Skeletal muscle cell (primary cell): Measurements from ENCODE around the gene MOCS3.
"Not testable (repeated sequence)": the region's sequence is repeated elsewhere in the genome, so short reads cannot be mapped to it uniquely, and the experiment has no call there.

ENCODE experiments used
- DNase-seq: peaks from one replicate; pipeline ENCODE4 v3.0.0-alpha.2; 2010; ENCODE audit warnings: low read depth
- H3K4me3 ChIP-seq: 2 replicates; pipeline ENCODE4 v1.5.1; 2011; ENCODE audit warnings: low read depth, mild to moderate bottlenecking, control low read depth, low read length, moderate library complexity

Gene MOCS3

DNA sequence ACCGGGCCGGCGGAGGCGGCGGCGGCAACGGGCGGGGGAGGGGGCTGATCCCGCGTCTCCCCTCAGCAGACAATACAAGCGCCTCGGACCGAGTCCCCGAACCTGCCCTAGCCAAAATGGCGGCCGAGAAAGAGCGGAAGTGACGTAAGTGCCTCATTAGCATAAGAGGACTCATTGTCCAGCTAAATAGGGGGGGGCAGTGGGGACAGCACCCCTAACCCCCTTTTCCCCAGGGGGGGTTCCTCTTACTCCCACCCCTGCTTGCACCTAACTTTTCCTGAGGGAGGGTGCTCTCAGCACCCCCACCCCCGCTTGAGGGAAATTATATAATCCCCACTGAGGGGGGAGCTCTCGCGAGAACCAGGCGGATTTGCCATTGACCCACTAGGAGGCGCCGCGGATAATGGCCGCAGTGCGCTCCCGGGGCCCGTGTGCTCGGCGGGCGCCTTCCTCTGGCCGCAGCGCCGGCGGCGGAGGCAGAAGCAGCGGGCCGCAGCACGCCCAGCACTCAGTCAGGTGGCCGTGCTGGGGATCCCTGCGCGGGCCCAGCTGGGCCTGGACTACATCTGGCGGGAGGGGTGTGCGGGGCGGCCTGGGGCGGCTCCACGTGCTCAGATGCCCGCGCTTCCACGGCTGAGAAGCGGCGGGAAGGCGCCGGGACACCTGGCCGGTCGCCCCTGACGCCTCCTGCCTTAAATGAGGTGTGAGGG, 27.2 kb upstream of the MOCS3 start, which contains the start of gene ADNP:
Gene ADNP, minus strand, starts transcription at position 132 of the 710 bp plus-strand sequence. CDS start 27,441 bp downstream, outside the sequence.
- peak within 1 kb of the TSS; percentile 84 for H3K4me3 ChIP-seq
- DNase-seq, result peak; percentile 90

DNA sequence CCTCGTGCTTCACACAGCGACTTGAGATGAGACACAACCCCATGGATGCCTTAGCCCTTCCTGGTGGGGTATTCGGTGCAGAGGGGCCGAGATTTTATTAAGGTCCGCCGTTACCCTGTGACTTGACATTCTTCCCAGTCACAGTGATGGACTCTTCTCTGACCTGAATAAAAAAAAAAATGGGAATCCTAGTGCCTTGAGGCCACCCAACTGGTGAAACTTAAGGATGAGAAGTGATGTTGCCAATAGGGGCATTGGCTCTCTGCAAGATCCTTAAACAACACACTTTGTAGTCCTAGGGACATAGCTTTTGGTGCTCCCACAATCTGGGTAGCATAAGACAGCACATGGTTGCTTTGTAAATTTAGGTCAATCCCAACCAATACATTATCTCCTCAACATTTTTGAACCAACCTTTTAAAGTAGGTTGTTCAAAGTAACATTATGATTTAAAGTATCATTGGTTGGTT, 26.6 kb upstream of the MOCS3 start:
- DNase-seq, result no peak
- peak overlapping the region; percentile 55 for H3K4me3 ChIP-seq

DNA sequence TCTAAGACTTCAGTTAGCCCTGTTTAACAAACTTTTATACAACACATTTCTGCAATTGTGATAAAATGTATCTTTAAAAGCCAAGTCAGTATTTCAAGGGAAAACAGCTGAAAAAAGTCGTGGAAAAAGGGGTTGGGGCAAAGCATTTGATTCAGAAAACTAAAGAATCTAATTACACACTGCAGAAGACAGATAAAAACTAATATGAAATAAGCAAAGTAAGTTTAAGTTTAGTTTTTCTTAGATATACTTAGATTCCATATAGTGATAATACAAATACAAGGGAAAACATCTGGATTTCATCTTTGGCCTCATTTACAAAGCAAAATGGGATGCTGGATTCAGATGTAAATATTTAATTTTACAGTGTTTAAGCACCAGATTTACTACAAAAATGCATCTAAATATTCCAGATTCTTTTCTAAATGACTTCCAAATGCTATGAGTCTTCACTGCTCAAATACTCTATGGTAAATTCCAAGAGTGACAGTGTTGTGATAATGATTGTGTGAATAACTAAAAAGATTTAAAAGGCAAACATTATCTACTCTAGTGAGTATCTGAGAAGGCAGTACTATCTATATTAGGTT, 25.8 kb upstream of the MOCS3 start:
- no peak overlapping the region for H3K4me3 ChIP-seq
- DNase-seq, result no peak

DNA sequence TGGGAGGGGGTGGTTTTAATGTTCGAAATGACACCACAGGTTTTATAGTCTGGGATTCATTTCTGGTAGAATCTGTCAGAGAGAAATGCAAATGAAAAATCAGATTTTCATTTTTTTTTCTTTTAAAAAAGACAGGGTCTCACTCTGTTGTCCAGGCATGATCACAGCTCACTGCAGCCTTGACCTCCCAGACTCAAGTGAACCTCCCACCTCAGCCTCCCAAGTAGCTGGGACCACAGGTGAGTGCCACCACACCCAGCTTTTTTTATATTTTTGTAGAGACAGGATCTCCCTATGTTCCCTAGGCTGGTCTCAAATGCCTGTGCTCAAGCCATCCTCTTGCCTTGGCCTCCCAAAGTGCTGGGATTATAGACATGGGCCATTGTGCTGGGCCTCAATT, 25.0 kb upstream of the MOCS3 start:
- no peak overlapping the region for H3K4me3 ChIP-seq
- no peak for DNase-seq

DNA sequence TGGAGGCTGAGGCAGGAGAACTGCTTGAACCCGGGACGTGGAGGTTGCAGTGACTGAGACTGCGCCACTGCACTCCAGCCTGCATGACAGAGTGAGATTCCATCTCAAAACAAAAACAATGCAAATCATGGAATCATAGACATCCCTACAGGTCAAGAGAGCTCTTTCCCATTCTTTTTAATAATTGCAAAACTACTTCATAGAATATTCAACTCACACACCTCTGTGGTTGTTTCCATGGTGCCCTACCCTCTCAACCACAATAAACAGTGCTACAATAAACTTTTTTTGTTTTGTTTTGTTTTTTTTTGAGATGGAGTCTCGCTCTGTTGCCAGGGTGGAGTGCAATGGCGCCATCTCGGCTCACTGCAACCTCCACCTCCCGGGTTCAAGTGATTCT, 15.5 kb upstream of the MOCS3 start:
- no peak overlapping the region for H3K4me3 ChIP-seq
- no peak for DNase-seq

DNA sequence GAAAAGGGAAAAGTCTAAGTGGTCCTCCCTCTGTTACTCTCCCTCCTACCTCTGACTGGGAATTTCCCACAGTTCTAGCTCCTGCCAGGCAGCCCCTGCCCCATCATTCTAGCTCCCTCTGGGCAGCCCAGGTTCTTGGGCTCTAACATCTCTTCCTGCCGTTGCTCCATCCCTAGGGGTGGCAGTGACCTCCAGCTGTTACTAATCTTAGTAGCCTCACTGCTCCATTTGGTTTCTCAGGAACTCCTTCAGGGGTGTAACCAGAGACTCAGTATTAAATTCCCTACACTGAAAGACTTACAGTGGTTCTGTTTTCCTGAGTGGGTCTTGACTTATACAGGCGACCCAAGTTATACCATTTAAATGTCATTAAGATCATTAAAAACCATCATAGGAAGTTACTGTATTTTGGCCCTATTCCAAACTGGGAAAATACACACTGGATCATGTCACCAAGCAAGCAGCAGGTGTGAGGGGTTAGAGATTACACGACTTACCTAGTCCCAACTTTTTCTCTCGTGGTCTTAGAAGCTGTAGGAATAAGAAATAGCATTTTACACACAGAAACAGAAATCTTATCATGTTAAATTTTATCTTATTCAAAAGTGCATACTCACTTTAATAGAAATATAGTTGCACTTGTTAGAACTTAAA, 10.4 kb upstream of the MOCS3 start:
- no peak for DNase-seq
- H3K4me3 ChIP-seq, result no peak overlapping the region

DNA sequence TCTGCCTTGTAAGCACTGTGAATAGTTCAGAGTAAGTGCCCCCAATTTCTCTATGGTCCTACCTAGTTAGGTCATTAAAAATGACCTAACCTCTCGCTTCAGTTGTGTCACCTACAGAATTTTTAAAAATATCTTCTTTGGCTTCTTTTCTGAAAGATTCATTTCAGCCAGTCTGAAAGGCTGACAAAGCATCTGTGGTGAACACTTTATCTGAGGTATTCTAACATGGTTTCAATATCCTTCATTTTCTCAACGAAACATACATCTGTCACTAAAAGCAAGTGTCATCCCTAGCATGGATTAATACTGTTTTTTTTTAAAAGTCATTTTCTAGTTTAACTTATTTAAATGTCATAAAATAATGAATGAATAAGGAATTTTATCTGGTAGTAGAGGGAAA, 5.4 kb upstream of the MOCS3 start:
- DNase-seq, result no peak
- no peak overlapping the region for H3K4me3 ChIP-seq

DNA sequence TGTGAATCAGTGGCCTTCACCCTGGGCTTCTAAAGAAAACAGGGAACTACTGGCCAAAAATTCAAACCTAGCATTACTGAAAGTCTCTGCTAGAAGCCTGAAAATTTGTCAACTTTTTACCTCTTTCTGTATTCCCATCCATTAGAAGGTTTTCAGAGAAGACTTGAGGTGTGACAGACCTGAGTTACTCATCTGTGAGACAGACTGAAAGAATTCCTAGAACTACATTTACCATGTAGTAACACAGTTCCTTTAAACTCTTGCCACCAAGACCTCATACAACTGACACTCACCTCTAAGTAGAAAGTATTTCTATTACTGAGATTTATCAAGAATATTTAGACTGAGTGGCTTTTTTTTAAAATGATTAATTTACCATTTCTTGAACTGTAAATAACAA, 4.8 kb upstream of the MOCS3 start:
- no peak for DNase-seq
- no peak overlapping the region for H3K4me3 ChIP-seq

DNA sequence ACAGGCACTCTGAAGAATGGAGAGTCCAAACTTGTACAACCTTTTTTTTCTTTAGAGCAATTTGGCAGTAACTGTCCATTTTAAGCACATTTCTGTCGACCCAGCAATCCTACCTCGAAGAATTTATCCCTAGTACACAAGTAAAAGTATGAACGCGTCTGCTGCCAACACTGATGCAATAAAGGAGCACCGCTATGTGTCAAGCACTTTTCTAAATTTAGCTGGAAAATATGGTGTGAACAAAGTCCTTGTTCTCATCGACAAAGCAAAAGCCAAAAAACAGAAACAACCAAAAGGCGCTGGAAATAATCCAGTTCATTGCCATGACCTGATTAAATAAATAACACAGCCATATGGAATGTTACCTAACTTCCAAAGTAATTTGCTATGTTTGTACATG, 1.3 kb upstream of the MOCS3 start:
- H3K4me3 ChIP-seq, result peak overlapping the region; percentile 86
- no peak for DNase-seq

DNA sequence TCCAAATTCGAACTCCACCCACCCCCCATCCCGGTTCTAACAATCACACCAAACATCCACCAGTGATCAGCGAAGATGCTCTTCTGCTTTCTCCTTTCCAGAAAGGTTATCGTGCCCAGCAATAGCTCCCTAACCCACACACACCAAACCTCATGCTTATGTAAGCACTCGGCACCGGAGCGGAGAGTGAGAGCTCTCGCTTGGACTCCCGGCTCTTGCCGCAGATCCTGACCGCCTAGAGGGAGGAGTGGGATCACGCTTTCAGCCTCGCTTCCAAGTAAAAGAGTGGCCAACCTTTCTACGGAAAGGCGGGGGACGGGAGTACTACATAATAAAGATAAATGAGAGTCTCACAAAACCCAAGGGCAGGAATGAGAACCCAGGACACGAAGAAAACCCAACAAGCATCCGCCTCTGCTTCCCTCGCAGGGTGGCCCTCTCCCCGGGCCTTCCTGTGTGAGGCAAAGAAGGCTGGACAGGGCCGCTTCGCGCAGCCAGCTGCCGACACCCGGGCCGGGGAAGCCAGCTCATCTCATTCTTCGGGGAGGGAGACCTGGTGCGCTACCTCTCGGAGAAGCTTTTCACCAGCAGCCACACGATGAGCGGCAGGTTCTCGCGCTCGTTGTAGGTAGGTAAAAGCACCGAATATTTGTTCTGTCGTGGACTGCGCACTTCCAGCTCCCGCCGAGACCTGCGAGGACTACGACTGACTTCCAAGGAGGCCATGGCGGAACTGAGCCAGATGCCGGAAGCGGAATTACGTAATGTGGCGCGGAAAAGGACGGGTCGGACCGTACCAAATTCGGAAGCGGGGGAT, 612 bp upstream of the MOCS3 start, which contains the start of gene DPM1:
Gene DPM1, minus strand, starts transcription at position 735 of the 817 bp plus-strand sequence. Its CDS starts 9 bp downstream, at position 726.
- H3K4me3 ChIP-seq, result peak within 1 kb of the TSS; percentile 86
- no peak for DNase-seq

DNA sequence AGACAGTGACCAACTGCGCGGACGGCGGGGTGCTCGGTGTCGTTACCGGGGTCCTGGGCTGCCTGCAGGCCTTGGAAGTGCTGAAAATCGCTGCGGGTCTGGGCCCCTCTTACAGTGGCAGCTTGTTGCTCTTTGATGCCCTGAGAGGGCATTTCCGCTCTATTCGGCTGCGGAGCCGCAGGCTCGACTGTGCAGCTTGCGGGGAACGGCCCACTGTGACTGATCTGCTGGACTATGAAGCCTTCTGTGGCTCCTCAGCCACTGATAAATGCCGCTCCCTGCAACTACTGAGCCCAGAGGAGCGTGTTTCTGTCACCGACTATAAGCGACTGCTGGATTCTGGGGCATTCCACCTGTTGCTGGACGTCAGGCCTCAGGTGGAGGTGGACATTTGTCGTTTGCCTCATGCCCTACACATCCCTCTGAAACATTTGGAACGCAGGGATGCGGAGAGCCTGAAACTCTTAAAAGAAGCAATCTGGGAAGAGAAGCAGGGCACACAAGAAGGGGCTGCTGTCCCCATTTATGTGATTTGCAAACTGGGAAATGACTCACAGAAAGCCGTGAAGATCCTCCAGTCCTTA, 1.0 kb downstream of the MOCS3 start:
- no peak for DNase-seq
- peak overlapping the region; percentile 86 for H3K4me3 ChIP-seq

DNA sequence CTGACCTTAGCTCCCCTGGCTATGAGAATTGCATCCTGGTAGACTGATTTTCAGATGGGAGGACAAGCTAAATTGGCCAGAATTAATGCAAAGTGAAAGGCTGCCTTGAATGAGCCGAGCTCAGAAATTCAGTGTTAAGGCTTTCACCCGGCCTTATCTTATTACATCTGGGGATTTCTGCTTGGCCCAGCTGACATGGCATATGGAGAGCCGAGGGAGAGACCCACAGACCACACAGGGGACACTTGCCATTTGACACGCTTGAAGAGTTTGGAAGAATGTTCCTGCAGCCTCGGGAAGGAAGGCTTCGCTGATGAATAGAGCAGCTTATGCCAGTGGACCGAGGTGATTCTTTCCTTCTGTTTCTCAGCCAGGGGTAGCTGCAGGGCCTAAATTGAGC, 9.0 kb downstream of the MOCS3 start:
- H3K4me3 ChIP-seq, result no peak overlapping the region
- DNase-seq, result no peak

DNA sequence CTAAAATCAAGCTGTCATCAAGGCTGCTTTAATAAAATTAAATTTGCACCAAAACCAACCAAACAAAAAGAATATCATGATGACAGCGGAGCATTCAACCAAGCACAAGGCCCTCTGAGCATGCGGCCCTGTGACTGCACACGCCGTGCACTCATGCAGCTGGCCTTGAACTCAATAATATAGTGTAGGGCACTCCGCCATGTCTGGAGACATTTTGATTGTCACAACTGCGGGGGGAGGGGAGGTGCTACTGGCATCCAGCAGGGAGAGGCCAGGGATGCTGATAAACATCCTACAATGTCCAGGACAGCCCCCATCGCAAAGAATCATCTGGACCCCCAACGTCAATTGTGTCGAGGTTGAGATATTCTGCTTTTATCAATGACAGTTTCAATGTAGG, 9.7 kb downstream of the MOCS3 start:
- DNase-seq, result no peak
- H3K4me3 ChIP-seq, result no peak overlapping the region

DNA sequence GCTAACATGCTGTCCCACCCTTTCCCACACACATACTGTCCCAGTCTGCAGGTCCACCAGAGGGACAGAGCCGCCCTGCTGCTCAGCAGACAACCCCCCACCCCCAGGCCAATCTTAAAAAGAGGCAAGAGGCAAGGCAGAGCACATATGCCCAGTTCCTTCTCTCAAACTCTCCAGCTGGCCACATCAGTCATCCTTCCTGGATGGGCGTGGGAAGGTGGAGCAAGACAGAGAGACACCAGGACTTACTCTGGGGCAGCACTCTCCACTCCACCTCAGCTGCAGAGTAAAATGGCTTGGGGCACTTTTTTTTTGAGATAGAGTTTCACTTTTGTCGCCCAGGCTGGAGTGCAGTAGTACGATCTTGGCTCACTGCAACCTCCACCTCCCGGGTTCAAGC, 10.8 kb downstream of the MOCS3 start:
- no peak for DNase-seq
- H3K4me3 ChIP-seq, result no peak overlapping the region

DNA sequence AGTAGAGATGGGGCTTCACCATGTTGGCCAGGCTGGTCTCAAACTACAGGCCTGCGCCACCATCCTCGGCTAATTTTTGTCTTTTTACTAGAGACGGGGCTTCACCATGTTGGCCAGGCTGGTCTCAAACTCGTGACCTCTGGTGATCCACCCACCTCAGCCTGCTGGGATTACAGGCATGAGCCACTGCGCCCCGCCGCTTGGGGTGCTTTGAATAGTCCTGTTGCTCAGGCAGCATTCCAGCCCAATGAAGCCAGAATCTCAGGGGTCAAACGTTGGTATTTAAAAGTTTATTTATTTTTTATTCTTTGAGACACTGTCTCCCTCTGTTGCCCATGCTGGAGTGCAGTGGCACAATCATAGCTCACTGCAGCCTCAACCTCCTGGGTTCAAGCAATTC, 11.3 kb downstream of the MOCS3 start:
- DNase-seq, result no peak
- H3K4me3 ChIP-seq, result no peak overlapping the region

DNA sequence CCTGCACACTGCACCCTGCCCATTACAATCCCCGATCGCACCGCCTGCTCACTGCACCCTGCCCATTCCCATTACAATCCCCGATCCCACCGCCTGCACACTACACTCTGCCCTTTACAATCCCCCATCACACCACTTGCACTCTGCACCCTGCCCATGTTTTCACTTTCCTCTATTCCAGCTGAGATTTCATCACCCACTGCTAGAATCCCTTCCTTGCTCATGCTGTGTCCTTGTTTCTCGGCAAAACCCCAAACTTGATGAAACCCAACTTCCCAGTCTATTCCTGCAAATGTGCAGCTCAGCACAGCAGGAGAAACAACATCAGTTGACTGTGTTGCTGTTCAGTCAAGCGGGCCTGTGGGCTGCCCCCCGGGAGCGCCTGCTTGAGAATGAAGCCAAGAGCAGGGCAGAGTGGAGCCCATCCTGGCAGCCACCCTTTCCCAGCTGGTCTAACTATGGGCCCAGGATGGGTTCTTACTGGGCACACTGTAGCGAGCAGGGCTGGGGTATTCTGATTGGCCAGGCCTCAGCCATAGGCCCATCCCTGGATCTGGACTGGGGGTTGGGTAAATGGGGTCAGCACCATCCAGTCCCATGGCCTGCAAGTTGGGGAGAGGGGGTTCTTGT, 17.2 kb downstream of the MOCS3 start:
- DNase-seq, result no peak
- no peak overlapping the region for H3K4me3 ChIP-seq

DNA sequence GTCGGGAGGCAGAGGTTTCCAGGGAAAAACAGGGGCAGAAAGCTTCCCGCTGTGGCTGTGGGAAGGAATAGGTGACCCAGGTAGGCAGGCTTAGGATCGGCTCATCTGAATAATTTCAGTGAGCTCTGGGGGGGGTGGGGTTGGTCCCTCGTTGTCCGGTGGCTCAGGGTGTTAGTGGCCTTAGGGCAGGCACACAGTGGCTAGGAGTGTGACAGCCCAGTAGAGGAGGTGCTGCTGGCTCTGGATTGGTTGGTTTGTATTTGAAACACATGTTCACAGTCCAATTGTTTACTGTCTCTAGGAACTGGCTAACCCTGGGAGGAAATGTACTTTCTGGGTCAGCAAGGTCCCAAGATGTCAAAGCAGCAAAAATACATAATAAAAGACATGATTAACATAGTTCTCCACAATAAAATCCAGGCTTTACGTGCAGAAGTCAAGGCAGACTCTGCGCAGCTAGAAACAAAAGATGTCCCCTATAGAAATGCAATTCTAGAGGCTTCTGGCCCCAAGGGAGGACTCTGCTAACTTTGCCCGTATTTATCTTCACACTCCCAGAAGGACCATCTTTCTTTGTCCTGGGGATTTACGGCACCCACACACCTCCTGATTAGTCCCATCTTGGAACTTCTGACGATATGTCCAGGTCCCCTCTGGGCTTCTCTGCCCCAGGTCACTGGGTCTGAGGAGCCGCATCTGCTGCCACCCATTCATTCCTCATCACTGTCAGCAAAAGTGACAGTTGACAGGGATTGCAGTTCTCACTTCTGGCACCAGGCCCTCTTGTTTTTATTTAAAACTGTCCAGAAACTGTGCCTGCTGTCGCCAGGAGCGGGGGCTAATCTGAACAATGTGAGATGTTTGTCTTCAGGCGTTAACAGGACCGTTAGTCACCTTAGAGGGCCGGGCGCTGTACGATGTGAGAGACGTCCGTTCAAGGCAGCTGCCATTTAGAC, 18.7 kb downstream of the MOCS3 start:
- no peak for DNase-seq
- no peak overlapping the region for H3K4me3 ChIP-seq

DNA sequence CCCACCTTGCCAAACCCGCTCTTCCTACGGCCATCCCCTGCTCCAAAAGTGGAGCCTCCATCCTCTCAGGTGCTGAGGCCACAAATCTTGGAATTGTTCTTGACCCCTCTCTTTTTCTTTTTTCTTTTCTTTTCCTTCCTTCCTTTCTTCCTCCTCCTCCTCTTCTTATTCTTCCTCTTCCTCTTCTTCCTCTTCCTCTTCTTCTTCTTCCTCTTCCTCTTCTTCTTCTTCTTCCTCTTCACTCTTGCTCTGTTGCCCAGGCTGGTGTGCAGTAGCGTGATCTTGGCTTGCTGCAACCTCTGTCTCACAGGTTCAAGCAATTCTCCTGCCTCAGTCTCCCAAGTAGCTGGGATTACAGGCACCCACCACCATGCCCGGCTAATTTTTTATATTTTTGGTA, 19.9 kb downstream of the MOCS3 start:
- not testable (repeated sequence) for H3K4me3 ChIP-seq, DNase-seq
